ENCODE results near the gene CRABP1. TPM values are rescaled to one million over a fixed set of nuclear protein-coding genes. Genes with fewer than 3 reads are reported as not detected.

Gene CRABP1
- total RNA-seq, 1 experiment from 2014 or later, result not detected

DNA sequence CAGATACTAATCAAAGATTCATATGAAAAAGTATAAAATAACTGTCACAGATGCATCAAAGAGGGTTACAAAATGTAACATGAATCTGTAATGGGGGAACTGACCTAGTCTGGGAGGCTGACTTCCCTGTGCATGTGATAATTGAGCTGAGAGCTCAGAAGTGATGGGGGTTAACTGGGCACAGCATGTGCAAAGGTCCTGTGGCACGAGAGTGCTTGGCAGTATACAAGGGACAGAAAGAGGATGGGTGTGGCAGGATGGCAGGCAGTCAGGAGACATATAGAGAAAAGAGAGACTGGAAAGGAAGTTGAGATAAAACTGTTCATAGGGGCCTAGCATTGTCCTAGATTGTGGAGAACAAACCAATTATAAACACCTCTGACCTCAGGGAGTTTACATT is 50.1 kb downstream of the CRABP1 start:
- no TSS peak for BruUV-seq (replicated peaks)
- Histone ChIP-seq H3K27ac (no peak overlapping the region), H3K36me3 (ENCODE audit: low read depth) (no peaks in the 10 kb centered on the region), H3K4me3 (no peak overlapping the region), H3K4me2 (no peak overlapping the region), H3K79me2 (ENCODE audit: low read depth) (no peaks in the 10 kb centered on the region), H3K4me1 (replicated peaks; ENCODE audit: insufficient read depth) (no peaks in the 10 kb centered on the region), H3K9me3 (ENCODE audit: insufficient read depth, low read depth) (no peaks in the 10 kb centered on the region), H3K27me3 (ENCODE audit: insufficient read depth, low read depth) (peaks cover 40% of the 10 kb centered on the region), H4K20me1 (ENCODE audit: insufficient read depth) (no peaks in the 10 kb centered on the region), H3K9me2 (ENCODE audit: insufficient read depth) (no peaks in the 10 kb centered on the region), H2AFZ (no peak overlapping the region), H3F3A (ENCODE audit: insufficient read depth, low read depth) (no peaks in the 10 kb centered on the region)
- TF ChIP-seq, protein P1, sequence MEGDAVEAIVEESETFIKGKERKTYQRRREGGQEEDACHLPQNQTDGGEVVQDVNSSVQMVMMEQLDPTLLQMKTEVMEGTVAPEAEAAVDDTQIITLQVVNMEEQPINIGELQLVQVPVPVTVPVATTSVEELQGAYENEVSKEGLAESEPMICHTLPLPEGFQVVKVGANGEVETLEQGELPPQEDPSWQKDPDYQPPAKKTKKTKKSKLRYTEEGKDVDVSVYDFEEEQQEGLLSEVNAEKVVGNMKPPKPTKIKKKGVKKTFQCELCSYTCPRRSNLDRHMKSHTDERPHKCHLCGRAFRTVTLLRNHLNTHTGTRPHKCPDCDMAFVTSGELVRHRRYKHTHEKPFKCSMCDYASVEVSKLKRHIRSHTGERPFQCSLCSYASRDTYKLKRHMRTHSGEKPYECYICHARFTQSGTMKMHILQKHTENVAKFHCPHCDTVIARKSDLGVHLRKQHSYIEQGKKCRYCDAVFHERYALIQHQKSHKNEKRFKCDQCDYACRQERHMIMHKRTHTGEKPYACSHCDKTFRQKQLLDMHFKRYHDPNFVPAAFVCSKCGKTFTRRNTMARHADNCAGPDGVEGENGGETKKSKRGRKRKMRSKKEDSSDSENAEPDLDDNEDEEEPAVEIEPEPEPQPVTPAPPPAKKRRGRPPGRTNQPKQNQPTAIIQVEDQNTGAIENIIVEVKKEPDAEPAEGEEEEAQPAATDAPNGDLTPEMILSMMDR (conservative IDR thresholded peaks at IDR 0.05), result no peak
- no peak for TF ChIP-seq EZH2 (IDR thresholded peaks at IDR 0.05; ENCODE audit: low read depth)
- ChIA-PET POLR2A (ENCODE audit: unreplicated experiment) (no interaction called here), CTCF (no interaction called here)
- intact Hi-C loops (cut with micrococcal nuclease; ENCODE audit: unreplicated experiment), result no loop called here
- DNase-seq, result no peak

DNA sequence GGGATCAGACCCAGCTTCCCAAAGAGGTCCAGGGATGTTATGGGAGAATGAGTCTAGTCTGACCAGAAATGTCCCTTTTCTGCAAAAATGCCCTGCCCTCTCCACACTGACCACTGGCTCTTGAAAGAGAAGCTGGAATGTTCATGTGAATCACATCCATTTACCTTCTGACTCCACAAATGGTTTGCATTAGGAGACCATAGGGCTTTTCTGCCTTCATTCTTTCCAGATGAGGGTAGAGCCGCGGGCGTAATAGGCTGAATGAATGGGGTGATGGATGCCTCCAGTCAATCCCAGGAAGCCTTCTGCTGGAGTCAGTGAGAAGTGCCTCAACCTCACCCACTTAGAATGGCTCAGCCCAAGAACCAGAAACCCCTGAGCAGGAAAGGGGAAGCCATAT is 50.7 kb downstream of the CRABP1 start:
- H3K4me1 ChIP-seq (replicated peaks; ENCODE audit: insufficient read depth), result no peaks in the 10 kb centered on the region
- H3K9me2 ChIP-seq (ENCODE audit: insufficient read depth), result no peaks in the 10 kb centered on the region
- CTCF ChIA-PET, result no interaction called here
- no peak overlapping the region for H3K4me3 ChIP-seq
- H2AFZ ChIP-seq, result no peak overlapping the region
- no peak overlapping the region for H3K27ac ChIP-seq
- BruUV-seq (replicated peaks), result no TSS peak
- H3K36me3 ChIP-seq (ENCODE audit: low read depth), result no peaks in the 10 kb centered on the region
- intact Hi-C loops (cut with micrococcal nuclease; ENCODE audit: unreplicated experiment), result no loop called here
- H3K27me3 ChIP-seq (ENCODE audit: insufficient read depth, low read depth), result peaks cover 34% of the 10 kb centered on the region
- no peaks in the 10 kb centered on the region for H4K20me1 ChIP-seq (ENCODE audit: insufficient read depth)
- POLR2A ChIA-PET (ENCODE audit: unreplicated experiment), result no interaction called here
- no peaks in the 10 kb centered on the region for H3K79me2 ChIP-seq (ENCODE audit: low read depth)
- DNase-seq, result no peak
- H3K9me3 ChIP-seq (ENCODE audit: insufficient read depth, low read depth), result no peaks in the 10 kb centered on the region
- no peaks in the 10 kb centered on the region for H3F3A ChIP-seq (ENCODE audit: insufficient read depth, low read depth)
- TF ChIP-seq, protein P1 (conservative IDR thresholded peaks at IDR 0.05), result no peak
- no peak for TF ChIP-seq EZH2 (IDR thresholded peaks at IDR 0.05; ENCODE audit: low read depth)
- no peak overlapping the region for H3K4me2 ChIP-seq

DNA sequence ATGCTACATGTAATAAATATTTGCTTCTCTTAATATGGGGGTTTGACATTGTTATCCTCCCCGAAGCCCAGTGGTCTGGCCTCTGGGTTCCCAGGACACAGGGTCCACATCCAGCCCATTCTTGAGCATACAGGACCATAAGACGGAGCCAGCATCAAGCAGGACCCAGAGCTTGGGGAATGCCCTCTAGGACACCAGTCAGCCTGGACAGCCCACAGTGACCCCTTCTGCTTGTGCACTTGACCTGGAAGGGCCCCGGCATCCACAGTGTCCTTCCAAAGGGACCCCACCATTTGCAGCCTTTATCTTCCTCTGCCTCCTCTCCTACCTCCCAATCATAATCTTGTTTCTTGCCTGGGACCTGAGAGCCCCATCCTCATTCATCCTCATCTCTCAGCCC is 51.6 kb downstream of the CRABP1 start:
- intact Hi-C loops (cut with micrococcal nuclease; ENCODE audit: unreplicated experiment), result no loop called here
- no peak for DNase-seq
- no TSS peak for BruUV-seq (replicated peaks)
- no peaks in the 10 kb centered on the region for H3K9me2 ChIP-seq (ENCODE audit: insufficient read depth)
- peaks cover 24% of the 10 kb centered on the region for H3K27me3 ChIP-seq (ENCODE audit: insufficient read depth, low read depth)
- H3K4me1 ChIP-seq (replicated peaks; ENCODE audit: insufficient read depth), result no peaks in the 10 kb centered on the region
- ChIA-PET CTCF (no interaction called here), POLR2A (ENCODE audit: unreplicated experiment) (no interaction called here)
- no peaks in the 10 kb centered on the region for H4K20me1 ChIP-seq (ENCODE audit: insufficient read depth)
- H3F3A ChIP-seq (ENCODE audit: insufficient read depth, low read depth), result no peaks in the 10 kb centered on the region
- no peak overlapping the region for H2AFZ ChIP-seq
- TF ChIP-seq EZH2 (IDR thresholded peaks at IDR 0.05; ENCODE audit: low read depth), result no peak
- TF ChIP-seq, protein P1 (conservative IDR thresholded peaks at IDR 0.05), result no peak
- no peaks in the 10 kb centered on the region for H3K9me3 ChIP-seq (ENCODE audit: insufficient read depth, low read depth)
- no peak overlapping the region for H3K4me2 ChIP-seq
- H3K27ac ChIP-seq, result no peak overlapping the region
- no peaks in the 10 kb centered on the region for H3K36me3 ChIP-seq (ENCODE audit: low read depth)
- no peaks in the 10 kb centered on the region for H3K79me2 ChIP-seq (ENCODE audit: low read depth)
- H3K4me3 ChIP-seq, result no peak overlapping the region

Data from PC-9 (cell line).